ENCODE measurements around the gene NCAM1.

NCAM1 gene

DNA sequence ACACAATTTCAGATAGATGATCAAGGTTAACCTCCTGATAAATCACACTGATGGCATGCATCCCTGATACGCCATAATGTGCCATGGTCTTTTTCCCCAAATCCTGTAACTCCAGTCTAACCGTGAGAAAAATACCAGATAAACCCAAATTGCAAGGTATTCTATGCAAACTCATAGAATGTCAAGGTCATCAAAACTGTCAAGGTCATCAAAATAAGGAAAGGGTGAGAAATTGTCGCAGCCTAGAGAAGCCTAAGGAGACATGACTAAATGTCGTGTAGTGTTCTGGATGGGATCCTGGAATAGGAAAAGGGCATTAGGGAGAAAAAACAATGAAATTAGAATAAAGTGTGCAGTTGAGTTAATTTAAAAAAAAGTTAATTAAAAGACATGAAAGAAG lies 357.9 kb downstream of the NCAM1 start:
- no peak for DNase-seq

DNA sequence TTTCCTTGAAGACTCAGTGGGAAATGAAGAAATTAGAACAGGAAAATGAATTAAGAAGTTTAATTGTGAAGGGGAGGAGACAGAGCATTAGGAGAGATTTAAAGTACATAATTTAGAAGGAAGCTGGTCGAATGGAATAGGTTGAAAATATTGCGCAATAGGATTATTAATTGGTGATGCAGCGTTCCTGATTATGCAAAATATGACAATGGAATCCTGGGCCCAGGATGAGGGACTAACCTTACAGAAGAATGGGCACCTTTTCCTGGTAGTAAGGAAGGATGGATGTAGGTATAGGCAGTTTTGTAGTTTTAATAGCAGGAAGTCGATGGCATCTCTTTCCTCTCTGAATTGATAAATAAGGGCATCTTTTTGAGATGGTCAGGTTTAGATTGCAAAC lies 360.9 kb downstream of the NCAM1 start:
- DNase-seq = no peak

DNA sequence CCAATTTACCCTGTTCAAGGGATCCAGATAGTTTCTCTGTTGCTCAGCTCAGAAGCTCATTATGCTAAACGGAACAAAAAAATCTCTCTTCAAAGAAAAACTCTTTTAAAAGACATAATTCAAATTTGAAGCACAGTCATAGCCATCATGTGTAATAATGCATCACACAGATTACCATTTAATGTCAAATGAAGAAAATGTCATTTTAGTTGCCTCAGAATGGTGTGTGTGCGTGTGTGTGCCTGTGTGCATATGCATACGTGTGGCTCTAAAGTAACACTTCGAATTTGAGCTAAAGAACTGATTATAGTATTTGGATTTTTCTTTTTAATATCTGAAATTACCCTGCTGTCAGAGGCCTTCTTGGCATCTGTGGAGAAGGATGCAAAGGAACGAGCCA lies 363.0 kb downstream of the NCAM1 start:
- DNase-seq = no peak
